Cardiac septum (tissue), 1 donor: ENCODE measurements around the gene ZNF747. TPM values are rescaled to one million over a fixed set of nuclear protein-coding genes. Genes with fewer than 3 reads are reported as not detected.
A peak's percentile ranks its signal among the peaks of the same experiment; 100 is the strongest.
"Not testable (repeated sequence)": the region's sequence is repeated elsewhere in the genome, so short reads cannot be mapped to it uniquely, and the experiment has no call there.

ENCODE experiments used
- DNase-seq: peaks from one replicate; pipeline ENCODE4 v3.0.0-alpha.2; 2020; ENCODE audit warnings: low spot score
- intact Hi-C: fragments of 100-400 bp; cut with DNase I; formaldehyde crosslinking; loops from one replicate; pipeline ENCODE4 v1.14.0; 2022
- total RNA-seq: library from RNA; stranded (reverse); fragmentation: NEBNext Ultra II Directional; extraction: Animal tissue kit (Norgen Biotek cat#: 25700); gene quantifications from one replicate; pipeline ENCODE4 v1.2.1, GENCODE V29; 2021
- donor health status: DM: no; HTN: no; CAD: no.

ZNF747 gene
- total RNA-seq, 1 donor from 2014 or later, result 13.7 TPM

DNA sequence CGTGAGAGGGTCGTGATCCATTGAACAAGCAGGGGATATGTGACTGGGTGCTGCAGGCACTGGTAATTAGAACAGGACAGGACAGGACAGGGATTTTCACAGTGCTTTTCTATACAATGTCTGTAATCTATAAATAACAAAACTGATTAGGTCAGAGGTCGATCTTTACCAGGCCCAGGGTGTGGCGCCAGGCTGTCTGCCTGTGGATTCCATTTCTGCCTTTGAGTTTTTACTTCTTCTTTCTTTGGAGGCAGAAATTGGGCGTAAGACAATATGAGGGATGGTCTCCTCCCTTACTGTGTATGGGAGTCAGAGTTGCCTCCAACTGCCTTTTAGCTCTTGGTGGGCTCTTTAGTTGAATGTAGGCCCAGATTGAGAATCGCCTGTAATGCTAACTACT lies 25.0 kb upstream of the ZNF747 start:
- DNase-seq, result no peak
- intact Hi-C loops, result loop anchor here (2.0 kb wide), 1 partner anchor 69 kb away; no protein-coding TSS in a partner anchor

DNA sequence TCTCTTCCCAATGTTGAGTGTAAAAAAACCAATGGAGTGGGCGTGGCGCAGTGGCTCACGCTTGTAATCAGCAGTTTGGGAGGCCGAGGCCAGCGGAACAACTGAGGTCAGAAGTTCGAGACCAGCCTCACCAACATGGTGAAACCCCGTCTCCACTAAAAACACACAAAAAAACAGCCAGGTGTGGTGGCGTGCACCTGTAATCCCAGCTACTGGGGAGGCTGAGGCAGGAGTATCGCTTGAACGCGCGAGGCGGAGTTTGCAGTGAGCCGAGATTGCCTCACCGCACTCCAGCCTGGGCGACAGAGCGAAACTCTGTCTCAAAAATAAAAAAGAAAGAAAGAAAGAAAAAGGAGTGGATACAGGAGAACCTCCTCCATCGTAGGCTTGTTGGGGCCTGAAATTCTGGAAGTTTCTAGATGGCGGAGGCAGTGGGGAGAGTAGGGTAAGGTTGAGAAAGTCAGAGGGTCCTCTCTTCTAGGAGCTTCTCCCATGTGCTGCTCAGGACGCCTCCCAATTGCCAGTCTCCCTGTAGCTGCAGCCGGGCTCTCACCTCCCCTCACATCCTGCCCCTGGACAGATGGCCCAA lies 24.2 kb upstream of the ZNF747 start:
- DNase-seq, result no peak
- intact Hi-C loops, result loop anchor here (1.0 to 2.0 kb wide), 3 partner anchors 12 to 70 kb away; partner anchors contain the start of gene ZNF688

DNA sequence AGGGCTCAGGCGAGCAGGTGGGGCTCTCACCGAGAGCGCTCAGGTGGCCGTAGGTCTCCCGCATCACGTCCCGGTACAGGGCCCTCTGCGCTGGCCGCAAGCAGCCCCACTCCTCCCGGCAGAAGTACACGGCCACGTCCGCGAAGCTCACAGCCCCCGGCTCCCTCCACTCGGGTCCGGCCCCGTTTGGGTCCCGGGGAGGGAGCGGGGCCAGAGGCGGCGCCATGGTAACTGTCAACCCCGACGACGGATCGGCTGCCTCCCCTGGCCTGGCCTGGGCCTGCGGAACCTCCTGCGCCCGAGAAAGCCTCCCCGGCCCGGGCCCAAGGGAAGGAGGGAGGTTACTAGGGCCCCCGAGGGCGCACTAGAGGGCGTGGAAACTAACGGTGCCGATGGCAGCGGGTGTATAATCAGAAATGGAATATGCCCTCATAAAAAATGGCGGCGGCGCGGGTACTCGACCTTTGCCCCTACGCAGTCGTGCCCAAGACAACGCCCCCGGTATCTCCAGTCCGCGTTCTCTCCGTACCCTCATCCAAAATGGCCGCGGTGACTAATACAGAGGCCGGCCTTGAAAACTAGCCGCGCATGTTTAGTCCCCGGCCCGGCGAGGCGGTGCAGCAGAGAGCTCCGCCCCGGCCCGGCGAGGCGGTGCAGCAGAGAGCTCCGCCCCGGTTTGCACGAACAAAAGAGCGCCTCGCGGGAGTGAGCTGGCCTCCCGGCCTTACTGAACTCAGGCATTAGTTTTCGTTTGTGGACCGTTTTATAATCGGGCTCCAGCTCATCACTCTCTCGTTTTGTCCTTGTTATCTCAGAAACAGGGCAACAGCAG lies 23.5 kb upstream of the ZNF747 start, which contains the start of gene ZNF764:
Gene ZNF764 (minus strand): TSS at position 418 of the 832 bp plus-strand sequence. CDS start 192 bp downstream, at position 226.
- DNase-seq, result peak; percentile 100
- intact Hi-C loops, result loop anchor here (1.0 to 2.0 kb wide), 3 partner anchors 13 to 71 kb away; partner anchors contain the start of gene ZNF688

DNA sequence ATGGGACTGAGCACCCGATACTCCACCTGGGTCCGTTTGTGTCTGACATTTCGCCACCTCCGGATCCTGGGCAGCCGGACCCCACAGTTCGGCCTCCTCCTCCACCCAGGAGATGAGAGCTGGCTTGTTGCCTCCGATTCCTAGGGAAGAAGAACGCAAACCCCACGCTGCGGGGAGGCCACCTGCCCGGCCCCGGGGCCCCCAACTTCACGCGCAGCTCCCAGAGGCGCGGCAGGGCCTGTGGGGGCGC lies 23.0 kb upstream of the ZNF747 start:
- intact Hi-C loops, result no loop called here
- no peak for DNase-seq

DNA sequence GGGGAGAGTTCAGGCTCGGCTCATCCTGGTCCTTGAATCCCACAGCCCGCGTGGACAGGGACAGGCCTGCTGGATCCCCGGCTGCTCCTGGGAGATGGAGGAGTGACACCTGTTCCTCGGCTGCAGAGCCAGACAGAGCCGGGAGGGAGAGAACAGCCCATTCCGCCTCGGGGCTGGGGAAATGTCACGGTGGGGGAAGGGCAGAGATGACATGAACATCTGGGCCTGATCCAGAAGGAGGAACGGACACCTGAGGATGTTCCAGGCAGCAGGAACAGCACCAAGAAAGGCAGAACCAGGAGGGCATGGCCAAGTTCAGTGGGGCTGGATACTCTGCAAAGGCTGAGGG lies 21.4 kb upstream of the ZNF747 start:
- intact Hi-C loops, result no loop called here
- DNase-seq, result no peak

DNA sequence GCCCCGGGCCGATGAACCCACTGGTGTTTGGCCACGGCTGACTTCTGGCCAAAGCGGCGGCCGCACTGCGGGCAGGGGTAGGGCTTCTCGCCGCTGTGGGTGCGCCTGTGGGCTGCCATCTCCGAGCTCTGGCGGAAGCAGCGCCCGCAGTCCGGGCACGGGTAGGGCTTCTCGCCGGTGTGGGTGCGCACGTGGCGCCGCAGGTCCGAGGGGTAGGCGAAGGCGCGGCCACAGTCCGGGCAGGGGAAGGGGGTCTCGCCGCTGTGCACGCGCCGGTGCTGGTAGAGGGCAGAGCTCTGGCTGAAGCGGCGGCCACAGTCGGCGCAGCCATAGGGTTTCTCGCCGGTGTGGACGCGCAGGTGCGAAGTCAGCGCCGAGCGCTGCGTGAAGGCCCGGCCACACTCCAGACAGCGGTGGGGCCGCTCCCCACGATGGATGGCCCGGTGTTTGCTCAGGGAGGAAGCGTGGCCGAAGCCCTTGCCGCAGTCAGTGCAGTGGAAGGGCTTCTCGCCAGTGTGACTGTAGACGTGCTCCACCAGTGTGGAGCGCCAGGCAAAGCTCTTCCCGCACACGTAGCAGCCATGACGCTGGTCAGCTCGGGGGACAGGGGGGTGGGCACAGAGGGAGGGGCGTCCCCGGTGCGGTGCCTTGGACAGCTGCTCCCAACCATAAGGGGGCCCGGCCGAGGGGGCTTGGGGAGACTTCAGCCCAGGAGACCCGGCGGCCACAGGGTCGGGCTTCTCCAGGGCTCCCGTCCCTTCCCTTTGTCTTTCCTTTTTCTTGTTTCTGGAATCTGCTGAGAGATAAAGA lies 20.9 kb upstream of the ZNF747 start:
- intact Hi-C loops, result no loop called here
- DNase-seq, result no peak

DNA sequence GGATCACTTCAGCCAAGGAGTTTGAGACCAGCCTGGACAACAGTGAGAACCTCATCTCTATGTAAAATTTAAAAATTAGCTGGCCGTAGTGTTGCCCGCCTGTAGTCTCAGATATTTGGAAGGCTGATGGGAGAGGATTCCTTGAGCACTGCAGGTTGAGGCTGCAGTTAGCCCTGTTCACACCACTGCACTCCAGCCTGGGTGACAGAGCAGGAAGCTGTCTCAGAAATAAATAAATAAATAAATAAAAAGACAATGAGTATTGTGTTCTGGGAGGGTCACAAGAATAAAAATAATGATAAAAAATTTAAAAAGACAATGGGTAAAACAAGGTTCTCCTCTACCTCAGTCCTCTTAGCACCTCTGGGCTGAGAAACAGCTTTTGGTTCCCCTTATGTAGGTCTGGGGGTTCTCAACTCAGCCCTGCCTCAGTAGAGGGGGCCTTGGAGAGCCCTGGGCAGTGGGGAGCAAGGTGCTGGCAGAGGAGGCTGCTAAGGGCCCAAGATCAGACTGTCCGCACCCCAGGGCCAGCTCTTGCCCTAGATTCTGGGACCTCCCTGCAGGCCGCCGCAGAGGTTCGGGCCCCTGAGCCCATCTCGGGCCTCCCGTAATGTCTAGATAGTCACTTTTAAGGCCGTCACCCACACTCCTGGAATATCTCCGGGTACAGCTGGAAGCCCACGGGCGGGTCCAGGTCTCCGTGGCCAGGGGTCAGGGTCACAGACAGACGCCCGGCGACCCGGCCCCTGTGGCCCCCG lies 20.1 kb upstream of the ZNF747 start:
- intact Hi-C loops, result no loop called here
- no peak for DNase-seq

DNA sequence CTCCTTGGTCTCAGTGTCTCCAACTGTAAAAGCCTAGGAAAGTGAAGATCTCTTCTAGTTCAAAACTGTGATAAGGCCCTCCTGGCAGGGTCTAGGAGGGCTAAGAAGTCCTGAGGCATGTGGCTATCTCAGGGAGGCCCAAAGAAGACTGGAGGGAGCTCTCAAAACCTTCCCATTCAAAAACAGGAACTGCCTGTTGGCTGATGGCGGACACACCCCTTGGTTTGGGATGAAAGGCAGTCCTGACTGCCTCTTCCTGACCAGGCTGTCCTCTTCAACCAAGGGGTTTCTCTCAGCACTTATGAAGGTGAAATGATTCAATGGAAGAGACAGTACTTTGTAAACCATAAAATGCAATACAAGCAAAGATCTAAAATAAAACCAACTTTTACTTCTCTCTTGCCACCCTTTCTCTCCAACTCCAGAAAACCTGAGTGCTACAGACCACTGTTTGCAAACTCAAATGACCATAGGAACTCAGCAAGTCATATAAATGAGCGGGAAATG lies 18.8 kb upstream of the ZNF747 start:
- intact Hi-C loops, result no loop called here
- no peak for DNase-seq

DNA sequence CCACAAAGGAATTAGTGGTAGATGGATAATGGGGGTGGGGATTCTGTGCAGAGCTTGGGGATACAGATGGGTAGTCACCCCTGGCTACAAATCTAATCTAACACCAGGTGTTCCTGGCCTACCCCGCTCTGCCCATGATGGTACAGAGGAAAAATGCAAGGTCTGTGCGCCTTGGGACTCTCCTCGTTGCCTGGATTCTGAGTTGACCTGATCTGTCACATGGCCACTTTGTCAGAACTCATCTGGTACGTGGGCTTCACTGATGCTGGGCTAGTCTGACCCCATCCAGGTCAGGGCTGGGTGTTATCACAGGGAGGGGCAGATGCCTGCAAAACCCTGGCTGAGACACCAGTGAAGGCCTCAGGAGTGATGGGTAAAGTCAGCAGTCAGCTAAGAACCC lies 18.3 kb upstream of the ZNF747 start:
- no peak for DNase-seq
- intact Hi-C loops, result no loop called here

DNA sequence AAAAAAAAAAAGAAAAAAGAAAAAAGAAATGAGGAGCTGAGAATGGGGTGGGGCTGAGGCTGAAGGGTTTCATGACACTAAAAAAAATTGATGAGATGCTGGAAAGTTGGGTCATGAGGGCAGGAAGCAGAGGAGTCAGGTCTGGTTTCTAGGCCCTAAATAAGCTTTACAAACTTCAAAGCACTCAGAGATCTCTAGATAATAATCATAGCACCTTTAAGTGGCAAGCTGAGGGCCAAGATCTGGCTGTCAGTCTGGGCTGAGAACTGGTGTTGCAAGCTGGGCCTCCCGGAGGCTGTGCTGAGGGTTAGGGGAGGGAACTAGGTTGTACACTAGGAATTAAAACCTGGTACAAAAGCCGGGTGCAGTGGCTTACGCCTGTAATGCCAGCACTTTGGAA lies 17.1 kb upstream of the ZNF747 start:
- intact Hi-C loops, result no loop called here
- DNase-seq, result no peak

DNA sequence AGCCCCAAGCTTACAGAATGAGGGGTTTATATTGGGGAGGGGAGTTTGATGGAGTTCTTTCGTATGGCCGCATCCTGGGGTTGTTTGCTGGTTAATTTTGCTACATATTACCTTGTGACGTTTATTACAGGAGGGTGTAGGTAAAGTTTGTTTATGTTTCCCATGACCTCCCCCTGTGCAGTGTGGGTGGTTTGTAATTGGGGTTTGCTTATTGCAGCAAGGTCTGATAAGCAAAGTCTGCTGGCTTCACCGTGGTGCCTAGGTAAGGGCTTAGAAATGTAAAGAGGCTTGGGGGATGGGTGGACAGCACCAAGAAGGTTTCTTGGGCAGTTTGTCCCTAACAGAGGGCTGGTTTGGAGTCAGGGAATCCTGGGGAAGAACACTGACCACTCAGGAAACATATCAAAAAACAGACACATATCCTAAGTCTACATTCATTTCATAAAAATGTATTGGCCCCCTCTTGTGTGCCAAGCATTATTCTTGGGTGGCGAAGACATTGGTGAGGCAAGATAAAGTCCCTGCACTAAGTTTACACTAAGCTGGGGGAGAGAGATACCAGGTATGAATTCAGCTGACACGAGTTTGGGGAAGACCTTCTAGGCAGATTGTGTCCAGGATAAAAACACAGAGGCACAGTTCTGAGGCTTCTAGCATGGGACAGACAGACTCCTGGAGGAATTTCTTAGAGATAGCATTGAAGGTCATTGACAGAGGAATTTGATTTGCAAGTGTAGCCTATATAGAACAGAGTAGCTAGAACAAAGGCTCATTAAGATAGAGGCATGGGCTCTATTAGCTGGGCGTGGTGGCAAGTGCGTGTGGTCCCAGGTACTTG lies 14.0 kb upstream of the ZNF747 start:
- intact Hi-C loops, result no loop called here
- DNase-seq, result no peak

DNA sequence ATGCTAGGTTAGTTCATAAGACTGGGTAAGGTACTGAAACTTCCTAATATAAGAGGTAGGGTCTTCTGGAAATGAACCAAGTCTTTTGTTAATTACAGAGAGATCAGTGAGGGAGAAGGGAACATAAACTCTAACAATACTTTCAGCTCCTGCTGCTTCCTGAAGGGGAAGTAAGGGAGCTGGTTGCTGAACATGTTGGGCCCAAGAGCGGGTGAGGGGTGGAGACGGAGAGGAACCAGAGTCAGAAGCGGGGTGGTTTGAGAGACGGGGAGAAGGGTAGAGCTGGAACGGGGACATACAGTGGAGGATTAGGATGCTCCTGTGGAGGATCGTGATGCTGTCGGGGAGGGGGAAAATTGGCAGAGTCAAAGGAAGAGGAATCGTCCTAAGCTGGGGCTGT lies 11.5 kb upstream of the ZNF747 start:
- intact Hi-C loops, result no loop called here
- DNase-seq, result no peak

DNA sequence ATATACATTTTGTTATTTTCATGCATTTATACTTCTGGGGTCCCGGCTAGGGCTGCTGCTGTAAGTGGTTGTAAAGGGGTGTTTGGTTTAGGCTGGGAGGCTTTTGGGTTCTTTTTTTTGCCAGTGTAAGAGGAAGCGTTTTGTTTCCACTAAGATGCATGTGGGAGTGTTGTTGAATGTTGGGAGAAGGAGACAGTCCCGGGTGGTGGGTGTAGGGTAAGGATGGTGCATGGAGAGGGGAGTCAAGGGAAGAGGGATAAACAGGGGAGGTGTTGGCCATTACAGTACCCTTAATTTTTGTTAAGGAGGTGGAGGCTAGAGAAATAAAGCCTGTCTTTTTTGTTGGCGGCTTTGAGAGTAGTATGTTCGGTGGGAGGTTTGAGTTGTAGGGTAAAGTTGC lies 8.4 kb upstream of the ZNF747 start:
- intact Hi-C loops, result no loop called here

DNA sequence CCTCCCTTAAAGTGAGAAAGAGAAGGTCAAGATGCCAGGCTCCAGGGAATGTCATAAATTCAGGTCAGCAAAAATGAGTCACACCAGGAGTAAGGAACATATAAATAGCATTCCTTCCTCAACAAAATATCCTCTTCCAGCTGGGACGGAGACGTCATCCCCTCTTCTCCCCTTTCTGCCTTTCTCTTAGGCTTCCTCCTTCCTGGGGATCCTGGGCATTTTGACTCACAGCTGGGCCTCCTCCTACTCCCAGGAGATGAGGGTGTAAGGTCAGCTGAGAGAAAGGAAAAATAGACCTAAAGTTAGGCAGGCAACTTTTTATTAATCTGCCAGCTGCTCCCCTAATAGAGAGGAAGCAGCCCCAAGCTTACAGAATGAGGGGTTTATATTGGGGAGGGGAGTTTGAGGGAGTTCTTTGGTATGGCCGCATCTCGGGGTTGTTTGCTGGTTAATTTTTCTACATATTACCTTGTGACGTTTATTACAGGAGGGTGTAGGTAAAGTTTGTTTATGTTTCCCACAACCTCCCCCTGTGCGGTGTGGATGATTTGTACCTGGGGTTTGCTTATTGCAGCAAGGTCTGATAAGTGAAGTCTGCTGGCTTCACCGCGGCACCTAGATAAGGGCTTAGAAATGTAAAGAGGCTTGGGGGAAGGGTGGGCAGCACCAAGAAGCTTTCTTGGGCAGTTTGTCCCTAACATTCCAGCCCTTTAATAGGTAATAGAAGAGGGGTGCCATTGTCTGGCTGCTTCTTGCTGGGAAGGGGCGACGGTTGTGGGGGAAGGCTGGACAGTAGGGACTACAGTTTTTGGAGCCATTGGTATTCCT lies 7.1 kb upstream of the ZNF747 start:
- no peak for DNase-seq
- intact Hi-C loops, result no loop called here

More for the DNA sequence above, 8.4 kb upstream of the ZNF747 start:
- no peak for DNase-seq

DNA sequence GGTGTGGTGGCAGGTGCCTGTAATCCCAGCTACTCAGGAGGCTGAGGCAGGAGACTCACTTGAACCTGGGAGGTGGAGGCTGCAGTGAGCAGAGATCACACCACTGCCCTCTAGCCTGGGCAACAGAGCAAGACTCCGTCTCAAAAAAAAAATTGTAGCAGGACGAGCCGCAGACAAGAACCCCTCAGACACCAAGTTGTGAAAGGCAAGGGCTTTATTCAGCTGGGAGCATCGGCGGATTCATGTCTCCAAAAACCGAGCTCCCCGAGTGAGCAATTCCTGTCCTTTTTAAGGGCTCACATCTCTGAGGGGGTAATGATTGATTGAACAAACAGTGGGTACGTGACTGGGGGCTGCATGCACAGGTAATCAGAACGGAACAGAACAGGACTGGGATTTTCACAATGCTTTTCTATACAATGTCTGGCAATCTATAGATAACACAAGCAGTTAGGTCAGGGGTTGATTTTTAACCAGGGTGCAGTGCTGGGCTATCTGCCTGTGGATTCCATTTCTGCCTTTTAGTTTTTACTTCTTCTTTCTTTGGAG lies 6.3 kb upstream of the ZNF747 start:
- intact Hi-C loops, DNase-seq: not testable (repeated sequence)

DNA sequence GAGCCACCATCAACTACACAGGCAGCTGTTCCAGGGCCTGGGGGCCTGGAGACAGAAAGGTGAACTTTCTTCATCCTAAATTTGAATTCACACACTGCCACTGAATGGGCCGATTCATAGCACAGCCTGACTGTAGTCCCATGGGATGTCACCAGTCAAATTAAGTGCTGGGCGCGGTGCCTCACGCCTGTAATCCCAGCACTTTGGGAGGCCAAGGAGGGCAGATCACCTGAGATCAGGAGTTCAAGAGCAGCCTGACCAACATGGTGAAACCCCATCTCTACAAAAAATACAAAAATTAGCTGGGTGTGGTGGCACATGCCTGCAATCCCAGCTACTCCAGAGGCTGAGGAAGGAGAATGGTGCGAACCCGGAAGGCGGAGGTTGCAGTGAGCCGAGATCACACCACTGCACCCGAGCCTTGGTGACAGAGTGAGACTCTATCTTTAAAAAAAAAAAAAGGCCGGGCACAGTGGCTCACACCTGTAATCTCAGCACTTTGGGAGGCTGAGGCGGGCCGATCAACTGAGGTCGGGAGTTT lies 5.4 kb upstream of the ZNF747 start:
- intact Hi-C loops, DNase-seq: not testable (repeated sequence)
